LNCaP clone FGC (cell line): ENCODE results near the gene MEF2B.
A peak's percentile ranks its signal among the peaks of the same experiment; 100 is the strongest.

ENCODE experiments used
- DNase-seq: peaks from one replicate; pipeline ENCODE4 v3.0.0-alpha.2; 2011; ENCODE audit warnings: low read depth
- H3K4me3 ChIP-seq: 2 replicates; pipeline ENCODE4 v1.5.1; 2011; ENCODE audit warnings: mild to moderate bottlenecking, low read depth, low read length, control low read depth
- CTCF ChIP-seq: IDR thresholded peaks from 2 replicates; pipeline ENCODE4 v1.5.1; 2012; ENCODE audit warnings: mild to moderate bottlenecking; ENCODE audit not compliant: control insufficient read depth, insufficient read depth; ENCODE audit errors: extremely low read depth

Gene MEF2B

GRCh38 chr19:19146865-19147264 is 23.2 kb downstream of the MEF2B start:
- TF ChIP-seq CTCF = no peak
- no peak for DNase-seq
- H3K4me3 ChIP-seq = no peak overlapping the region

GRCh38 chr19:19145684-19146608 is 24.1 kb downstream of the MEF2B start:
- no peak overlapping the region for H3K4me3 ChIP-seq
- no peak for DNase-seq

GRCh38 chr19:19145281-19145680 is 24.8 kb downstream of the MEF2B start:
- DNase-seq = no peak
- no peak overlapping the region for H3K4me3 ChIP-seq
- no peak for TF ChIP-seq CTCF

More at GRCh38 chr19:19145684-19146608, 24.1 kb downstream of the MEF2B start:
- TF ChIP-seq CTCF = peak; percentile 97

- no peak for TF ChIP-seq CTCF
- no peak for DNase-seq
- H3K4me3 ChIP-seq = no peak overlapping the region
Observed at GRCh38 chr19:19142347-19142746, 27.7 kb downstream of the MEF2B start.

GRCh38 chr19:19140476-19140875 is 29.6 kb downstream of the MEF2B start:
- no peak overlapping the region for H3K4me3 ChIP-seq
- TF ChIP-seq CTCF = no peak

GRCh38 chr19:19139876-19140229 is 30.2 kb downstream of the MEF2B start:
- no peak for TF ChIP-seq CTCF
- DNase-seq = no peak
- H3K4me3 ChIP-seq = no peak overlapping the region

More at GRCh38 chr19:19140476-19140875, 29.6 kb downstream of the MEF2B start:
- no peak for DNase-seq
